K562 (cell line): ENCODE measurements around the gene RFWD3. TPM values are rescaled to one million over a fixed set of nuclear protein-coding genes. Genes with fewer than 3 reads are reported as not detected.

ENCODE experiments used
- ATAC-seq: fragments of 200-7000 bp; cut with Tn5 transposase; 3 replicates; pipeline ENCODE4 v1.9.1; 2020; ENCODE audit warnings: moderate library complexity
- BruUV-seq: library from RNA; stranded (reverse); fragments of 400-500 nt; replicated peaks from 2 replicates; lab custom pipeline; 2021; lab: Mats Ljungman, UMichigan
- CTCF ChIA-PET: fragments of 300-600 bp; formaldehyde crosslinking; extraction: SDS; loops from one replicate; lab custom pipeline; 2021; ENCODE audit warnings: low intra/inter-chr PET ratio; lab: Yijun Ruan, JAX
- POLR2A ChIA-PET: fragments of 300-600, 350-650 bp; sonication (Branson Sonifier 250); formaldehyde crosslinking; extraction: SDS; loops from one replicate; lab custom pipeline; 2021; ENCODE audit warnings: antibody characterized with exemption, inconsistent platforms; lab: Yijun Ruan, JAX
- DNase-seq, 4 experiments: peaks; one replicate each; pipeline versions ENCODE4 v3.0.0 to v3.0.0-alpha.2; 2011 to 2018; ENCODE audit warnings: low spot score in 3 of 4, mixed read lengths in 3 of 4; ENCODE audit errors: extremely low read depth in 1 of 4
- FAIRE-seq: peaks from 2 replicates; lab custom pipeline; 2011; peaks lifted over from hg19 to GRCh38; lab: Jason Lieb, UNC
- H2AFZ ChIP-seq: 2 replicates; pipeline ENCODE4 v1.6.0; 2011; ENCODE audit warnings: low read depth, low read length, control low read depth, inconsistent platforms
- H3K27ac ChIP-seq: fragments of 200-600 bp; 3 replicates; pipeline ENCODE4 v1.8.0; 2011; ENCODE audit warnings: low read depth, mild to moderate bottlenecking, control low read depth, inconsistent platforms, low read length, moderate library complexity, mixed read lengths; ENCODE audit errors: extremely low read depth
- H3K27me3 ChIP-seq, 2 experiments: fragments of 300-600 bp in 1 of 2; 2 replicates in 1 of 2; 3 replicates in 1 of 2; pipeline versions ENCODE4 v1.6.0 to v1.8.0; 2011; ENCODE audit warnings: inconsistent platforms in 2 of 2, low read length in 2 of 2, mild to moderate bottlenecking in 1 of 2, mixed read lengths in 1 of 2, moderate library complexity in 1 of 2; ENCODE audit not compliant: control insufficient read depth in 2 of 2, insufficient read depth in 2 of 2
- H3K36me3 ChIP-seq: fragments of 300-600 bp; 3 replicates; pipeline ENCODE4 v1.8.0; 2011; ENCODE audit warnings: mild to moderate bottlenecking, low read length, inconsistent platforms; ENCODE audit not compliant: control insufficient read depth, insufficient read depth
- H3K4me1 ChIP-seq, 2 experiments: fragments of 200-600 bp in 1 of 2; replicated peaks in 1 of 2; 2 replicates in 1 of 2; 3 replicates in 1 of 2; pipeline versions ENCODE4 v1.5.1 to v1.8.0; 2011; ENCODE audit warnings: inconsistent platforms in 2 of 2, low read length in 2 of 2, mild to moderate bottlenecking in 1 of 2, mixed read lengths in 1 of 2, moderate library complexity in 1 of 2; ENCODE audit not compliant: control insufficient read depth in 2 of 2, insufficient read depth in 2 of 2
- H3K4me2 ChIP-seq: 2 replicates; pipeline ENCODE4 v1.6.1; 2011; ENCODE audit warnings: low read length, control low read depth, inconsistent platforms, mixed read lengths; ENCODE audit not compliant: insufficient read depth
- H3K4me3 ChIP-seq: fragments of 200-600 bp; sonication (generic), shearing (Covaris generic); 2 replicates; pipeline ENCODE4 v1.5.1; 2016; ENCODE audit warnings: control low read depth, inconsistent platforms
- H3K79me2 ChIP-seq: fragments of 200-600 bp; 3 replicates; pipeline ENCODE4 v1.8.0; 2011; ENCODE audit warnings: low read length, inconsistent platforms; ENCODE audit not compliant: control insufficient read depth, insufficient read depth
- H3K9ac ChIP-seq, 2 experiments: 2 replicates each; pipeline versions ENCODE4 v1.6.0 to v1.6.1; 2011; ENCODE audit warnings: low read depth in 2 of 2, low read length in 2 of 2, control low read depth in 1 of 2, inconsistent platforms in 1 of 2, mild to moderate bottlenecking in 1 of 2, mixed read lengths in 1 of 2; ENCODE audit not compliant: insufficient read depth in 1 of 2
- H3K9me1 ChIP-seq: one replicate; pipeline ENCODE4 v1.6.0; 2011; ENCODE audit warnings: inconsistent platforms, mild to moderate bottlenecking, low read length, moderate library complexity; ENCODE audit not compliant: control insufficient read depth, insufficient read depth
- H3K9me3 ChIP-seq: replicated peaks from 2 replicates; pipeline ENCODE4 v1.5.1; 2011; ENCODE audit warnings: low read depth, low read length, inconsistent platforms; ENCODE audit not compliant: control insufficient read depth, insufficient read depth
- H4K20me1 ChIP-seq: replicated peaks from 2 replicates; pipeline ENCODE4 v1.6.1; 2011; ENCODE audit warnings: low read length, inconsistent platforms, mixed read lengths; ENCODE audit not compliant: control insufficient read depth, insufficient read depth
- CHD1 ChIP-seq: fragments of 200-600 bp; sonication (generic); IDR thresholded peaks from one replicate; pipeline ENCODE4 v1.6.1; 2012; ENCODE audit warnings: mild to moderate bottlenecking, moderate library complexity, low read length, inconsistent platforms
- GATAD2B ChIP-seq: fragments of 450-650 bp; IDR thresholded peaks from 2 replicates; pipeline ENCODE4 v1.6.1; 2017; ENCODE audit warnings: mild to moderate bottlenecking, borderline replicate concordance
- HMBOX1 ChIP-seq: sonication (generic); IDR thresholded peaks from 2 replicates; pipeline ENCODE4 v1.6.1; 2016
- MEIS2 ChIP-seq: fragments of 450-650 bp; IDR thresholded peaks from 2 replicates; pipeline ENCODE4 v1.6.1; 2014; ENCODE audit warnings: mild to moderate bottlenecking; ENCODE audit not compliant: partially characterized antibody
- MLLT1 ChIP-seq, 2 experiments: fragments of 450-650 bp; IDR thresholded peaks; 2 replicates each; pipeline ENCODE4 v1.6.1; 2016
- NBN ChIP-seq: fragments of 450-650 bp; IDR thresholded peaks from 2 replicates; pipeline ENCODE4 v1.6.1; 2016; ENCODE audit warnings: low read depth, mild to moderate bottlenecking
- PBX2 ChIP-seq, 2 experiments: IDR thresholded peaks in 1 of 2; conservative IDR thresholded peaks in 1 of 2; 2 replicates each; pipeline ENCODE4 v1.6.1; 2016; ENCODE audit warnings: low read depth in 2 of 2, mild to moderate bottlenecking in 1 of 2, missing compliant biosample characterization in 1 of 2, missing genetic modification characterization in 1 of 2, moderate library complexity in 1 of 2
- RCOR1 ChIP-seq, 2 experiments: IDR thresholded peaks; 2 replicates each; pipeline ENCODE4 v1.6.1; 2012; ENCODE audit warnings: low read depth in 2 of 2, low read length in 2 of 2, borderline replicate concordance in 1 of 2, improper control_type of control experiment in 1 of 2
- SRF ChIP-seq, 2 experiments: fragments of 250-450, 450-650 bp in 1 of 2; sonication (Bioruptor Pico) in 1 of 2; sonication (generic) in 1 of 2; formaldehyde crosslinking; IDR thresholded peaks; 2 replicates each; pipeline versions ENCODE4 v1.5.0 to v1.5.1; 2020 to 2022; ENCODE audit warnings: mild to moderate bottlenecking in 1 of 2, missing genetic modification reagents in 1 of 2
- ZNF280A ChIP-seq: fragments of 450-650 bp; IDR thresholded peaks from 2 replicates; pipeline ENCODE4 v1.6.1; 2018; ENCODE audit warnings: mild to moderate bottlenecking, low read depth; ENCODE audit not compliant: partially characterized antibody
- ZNF436 ChIP-seq: fragments of 250-450, 450-650 bp; sonication (Bioruptor Pico); formaldehyde crosslinking; IDR thresholded peaks from 2 replicates; pipeline ENCODE4 v1.7.0; 2020; ENCODE audit warnings: mild to moderate bottlenecking
- WGBS: fragments of 100-300 bp; shearing (Covaris generic); methylation state at CpG from one replicate; pipeline ENCODE4 v1.1.6; 2016; ENCODE audit warnings: low coverage, mixed read lengths; ENCODE audit not compliant: insufficient coverage; ENCODE audit errors: missing lambda C conversion rate; 5-methylcytosine and 5-hydroxymethylcytosine counted together
- in situ Hi-C: fragments of 300-500 bp; cut with MboI; formaldehyde crosslinking; loops from 4 replicates; pipeline ENCODE4 v1.15.0; 2018; ENCODE audit warnings: inconsistent platforms, mixed read lengths
- intact Hi-C: fragments of 100-400 bp; cut with micrococcal nuclease; formaldehyde crosslinking; loops from 2 replicates; pipeline ENCODE4 v1.14.2; 2022
- polyA plus RNA-seq, 8 experiments: library from polyadenylated mRNA; depleted of rRNA in 4 of 8; stranded (reverse) in 5 of 8; unstranded in 3 of 8; fragments of >200 nt; fragmentation: Nextera tagmentation in 2 of 8; fragmentation: Illumina TruSeq in 1 of 8; extraction: Ambion mirVana in 2 of 8; extraction: Trizol in 1 of 8; gene quantifications; 2 replicates each; pipeline versions ENCODE4 v1.2.1 to v1.2.3, GENCODE V29; 2011 to 2014; ENCODE audit warnings: inconsistent platforms in 1 of 8, missing spikeins in 1 of 8
- total RNA-seq, 7 experiments: library from RNA; depleted of rRNA in 6 of 7; stranded (reverse); fragments of >200 nt in 6 of 7; fragmentation: Illumina TruSeq in 2 of 7; extraction: Trizol in 2 of 7; gene quantifications; 2 replicates each; pipeline versions ENCODE4 v1.2.1 to v1.2.3, GENCODE V29; 2011 to 2021; ENCODE audit warnings: low replicate concordance in 1 of 7

Gene RFWD3
- total and polyA plus RNA-seq, 9 of the 15 experiments (the other 6 are each of a cell fraction or from before 2014, with no cell fraction given): 20.8 to 121 (median 79.0) TPM

- no peaks in the 10 kb centered on the region for H3K9me1 ChIP-seq
- DNase-seq: peak in 1 of 4 experiments; percentile 44
- peaks cover 59% of the 10 kb centered on the region for H3K79me2 ChIP-seq
- H3K4me3 ChIP-seq: peak overlapping the region; percentile 99
- no peaks in the 10 kb centered on the region for H3K9me3 ChIP-seq
- H4K20me1 ChIP-seq: 0 out of 2 replicates have a peak, but pooled peaks cover 4% of the 10 kb centered on the region
- H2AFZ ChIP-seq: peak overlapping the region; percentile 97
- FAIRE-seq: peak; percentile 51
- H3K36me3 ChIP-seq: no peaks in the 10 kb centered on the region
- TSS peak; percentile 55 for BruUV-seq
- H3K4me1 ChIP-seq: peaks cover 10 to 22% of the 10 kb centered on the region in 2 experiments
- CTCF ChIA-PET: no interaction called here
- in situ Hi-C loops (no loop called here), intact Hi-C loops (no loop called here)
- peak overlapping the region; percentile 93 for H3K27ac ChIP-seq
- POLR2A ChIA-PET: interaction anchor here (0.6 to 2.6 kb wide), 8 partner anchors 11 to 309 kb away, joined by 3 to 22 read pairs (median 4); partner anchors contain the start of gene PSMD7
- WGBS: 1% methylated on average over 16 of the region's 17 CpGs
- H3K27me3 ChIP-seq: no peaks in the 10 kb centered on the region
- peak overlapping the region; percentile 85 to 98 for H3K9ac ChIP-seq
- peak overlapping the region; percentile 90 for H3K4me2 ChIP-seq
- ATAC-seq: peak; percentile 44
- peak; percentile 6 for TF ChIP-seq CHD1
- 0 out of 2 replicates have a peak, but pooled peaks have one; percentile 21 for TF ChIP-seq ZNF436 (CRISPR knock-in tag)
- 0 out of 4 replicates have a peak, but pooled peaks of 1 of the 2 experiments have one; percentile 14 for TF ChIP-seq SRF (CRISPR knock-in tag; IDR thresholded peaks at IDR 0.05)
- no peak for TF ChIP-seq NBN
- peak in 1 of 2 experiments; percentile 19; a peak in 1 of 4 replicates for TF ChIP-seq MLLT1 (IDR thresholded peaks at IDR 0.05)
- TF ChIP-seq GATAD2B: 0 out of 2 replicates have a peak, but pooled peaks have one; percentile 29
- no peak for TF ChIP-seq PBX2 (CRISPR knock-in tag; IDR thresholded peaks at IDR 0.05; ENCODE audit: low read depth)
- peak; percentile 35; the same call in 1 of the 2 replicates for TF ChIP-seq PBX2 (tag; conservative IDR thresholded peaks at IDR 0.05; ENCODE audit: low read depth)
- TF ChIP-seq HMBOX1: 0 out of 2 replicates have a peak, but pooled peaks have one; percentile 7
- peak; percentile 31 for TF ChIP-seq MEIS2
- TF ChIP-seq ZNF280A: no peak
- TF ChIP-seq RCOR1 (IDR thresholded peaks at IDR 0.05; ENCODE audit: borderline replicate concordance in 1 of 2, low read depth in 2 of 2, low read length in 2 of 2): 0 out of 4 replicates have a peak, but pooled peaks of 1 of the 2 experiments have one; percentile 5
Observed at GRCh38 chr16:74605746-74606520, 60.7 kb downstream of the RFWD3 start.
